Measurements from ENCODE around the gene MMD.

Gene MMD

GRCh38 chr17:55394357-55395021 lies 27.1 kb downstream of the MMD start:
- no peaks in the 10 kb centered on the region for H4K20me1 ChIP-seq (ENCODE audit: insufficient read depth, low read length)
- H3K9ac ChIP-seq (ENCODE audit: low read length), result no peak overlapping the region
- H3K36me3 ChIP-seq (ENCODE audit: insufficient read depth, low read length), result peaks cover 67% of the 10 kb centered on the region
- TF ChIP-seq, protein P1, sequence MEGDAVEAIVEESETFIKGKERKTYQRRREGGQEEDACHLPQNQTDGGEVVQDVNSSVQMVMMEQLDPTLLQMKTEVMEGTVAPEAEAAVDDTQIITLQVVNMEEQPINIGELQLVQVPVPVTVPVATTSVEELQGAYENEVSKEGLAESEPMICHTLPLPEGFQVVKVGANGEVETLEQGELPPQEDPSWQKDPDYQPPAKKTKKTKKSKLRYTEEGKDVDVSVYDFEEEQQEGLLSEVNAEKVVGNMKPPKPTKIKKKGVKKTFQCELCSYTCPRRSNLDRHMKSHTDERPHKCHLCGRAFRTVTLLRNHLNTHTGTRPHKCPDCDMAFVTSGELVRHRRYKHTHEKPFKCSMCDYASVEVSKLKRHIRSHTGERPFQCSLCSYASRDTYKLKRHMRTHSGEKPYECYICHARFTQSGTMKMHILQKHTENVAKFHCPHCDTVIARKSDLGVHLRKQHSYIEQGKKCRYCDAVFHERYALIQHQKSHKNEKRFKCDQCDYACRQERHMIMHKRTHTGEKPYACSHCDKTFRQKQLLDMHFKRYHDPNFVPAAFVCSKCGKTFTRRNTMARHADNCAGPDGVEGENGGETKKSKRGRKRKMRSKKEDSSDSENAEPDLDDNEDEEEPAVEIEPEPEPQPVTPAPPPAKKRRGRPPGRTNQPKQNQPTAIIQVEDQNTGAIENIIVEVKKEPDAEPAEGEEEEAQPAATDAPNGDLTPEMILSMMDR (IDR thresholded peaks at IDR 0.05; ENCODE audit: low read length), result no peak
- TF ChIP-seq EZH2 (IDR thresholded peaks at IDR 0.05; ENCODE audit: borderline replicate concordance, low read length), result no peak
- no peak overlapping the region for H2AFZ ChIP-seq (ENCODE audit: low read length)
- H3K9me2 ChIP-seq (ENCODE audit: low read depth, low read length), result no peaks in the 10 kb centered on the region
- no peak overlapping the region for H3K4me2 ChIP-seq (ENCODE audit: low read length)
- no peaks in the 10 kb centered on the region for H3K4me1 ChIP-seq (ENCODE audit: insufficient read depth, low read length, severe bottlenecking)
- no peaks in the 10 kb centered on the region for H3F3A ChIP-seq (ENCODE audit: insufficient read depth, low read length)
- H3K4me3 ChIP-seq (ENCODE audit: low read depth, low read length, poor library complexity, severe bottlenecking), result no peak overlapping the region
- no peaks in the 10 kb centered on the region for H3K9me3 ChIP-seq (ENCODE audit: low read length)
- H3K27ac ChIP-seq (ENCODE audit: low read depth, low read length, poor library complexity, severe bottlenecking), result no peak overlapping the region
- H3K27me3 ChIP-seq (ENCODE audit: insufficient read depth, low read length), result no peaks in the 10 kb centered on the region
- no peaks in the 10 kb centered on the region for H3K79me2 ChIP-seq (ENCODE audit: insufficient read depth, low read length)

DNA sequence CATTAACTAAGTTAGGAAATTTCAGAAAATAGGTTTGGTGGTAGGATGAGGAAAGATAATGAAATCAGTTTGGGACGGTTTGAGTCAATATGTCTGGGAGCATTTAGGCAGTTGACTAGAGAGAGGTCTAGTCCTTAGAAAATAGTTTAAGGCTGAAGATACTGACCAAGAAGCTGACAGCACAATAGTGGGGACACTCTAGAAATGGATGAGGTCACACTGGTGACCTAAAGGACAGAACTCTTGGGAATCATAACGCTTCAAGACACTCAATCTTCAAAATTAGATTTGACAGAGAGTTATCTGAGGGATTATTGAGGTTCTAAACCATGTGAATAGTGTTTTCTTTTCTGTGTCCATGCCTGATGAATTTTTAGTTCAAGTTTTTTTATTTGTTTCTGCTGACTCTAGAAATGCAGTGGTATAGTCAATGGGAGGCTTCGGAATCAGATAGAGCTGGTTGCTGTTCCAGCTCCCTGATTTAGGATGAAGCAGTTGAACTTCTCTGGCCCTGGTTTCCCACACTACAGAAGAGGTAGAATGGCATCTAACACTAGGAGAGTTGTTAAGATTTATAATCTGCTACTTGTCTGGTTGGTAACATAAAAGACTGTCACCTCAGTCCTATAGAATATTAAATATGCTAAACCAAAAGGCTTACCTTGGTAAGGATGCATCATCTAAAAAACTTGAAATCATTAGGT lies 29.7 kb downstream of the MMD start:
- Histone ChIP-seq H3K36me3 (ENCODE audit: insufficient read depth, low read length) (peaks cover 44% of the 10 kb centered on the region), H2AFZ (ENCODE audit: low read length) (no peak overlapping the region)
- TF ChIP-seq, protein P1 (IDR thresholded peaks at IDR 0.05; ENCODE audit: low read length), result no peak
- no peak for TF ChIP-seq EZH2 (IDR thresholded peaks at IDR 0.05; ENCODE audit: borderline replicate concordance, low read length)

DNA sequence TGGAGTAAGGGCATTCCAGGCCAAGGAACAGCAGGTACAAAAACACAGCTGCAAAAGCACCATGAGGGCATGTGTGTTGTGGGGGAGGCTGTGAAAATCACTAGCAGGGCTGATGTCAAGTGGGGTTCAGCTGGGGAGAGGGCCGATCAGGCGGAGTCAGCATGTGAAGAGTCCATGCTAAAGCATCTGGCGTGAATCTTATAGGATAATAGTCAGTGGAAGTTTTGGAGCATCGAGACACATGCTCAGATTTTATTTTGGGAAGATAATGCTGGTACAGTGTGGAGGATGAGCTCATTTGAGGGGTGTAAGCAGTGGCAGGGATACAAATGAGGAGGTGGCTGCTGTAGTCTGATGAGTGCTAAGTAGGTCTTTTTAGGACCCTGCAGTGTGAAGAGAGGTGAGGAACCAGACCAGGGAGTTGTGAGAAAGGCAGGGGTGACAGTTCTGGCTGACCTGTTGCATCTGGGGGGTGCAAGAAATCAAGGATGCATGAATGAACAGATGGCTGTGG lies 30.3 kb downstream of the MMD start:
- Histone ChIP-seq H3K9me3 (ENCODE audit: low read length) (no peaks in the 10 kb centered on the region), H2AFZ (ENCODE audit: low read length) (no peak overlapping the region), H3F3A (ENCODE audit: insufficient read depth, low read length) (no peaks in the 10 kb centered on the region), H4K20me1 (ENCODE audit: insufficient read depth, low read length) (no peaks in the 10 kb centered on the region), H3K4me1 (ENCODE audit: insufficient read depth, low read length, severe bottlenecking) (no peaks in the 10 kb centered on the region), H3K9me2 (ENCODE audit: low read depth, low read length) (no peaks in the 10 kb centered on the region), H3K4me2 (ENCODE audit: low read length) (no peak overlapping the region), H3K27me3 (ENCODE audit: insufficient read depth, low read length) (no peaks in the 10 kb centered on the region), H3K36me3 (ENCODE audit: insufficient read depth, low read length) (peaks cover 38% of the 10 kb centered on the region), H3K9ac (ENCODE audit: low read length) (no peak overlapping the region), H3K79me2 (ENCODE audit: insufficient read depth, low read length) (no peaks in the 10 kb centered on the region), H3K27ac (ENCODE audit: low read depth, low read length, poor library complexity, severe bottlenecking) (no peak overlapping the region), H3K4me3 (ENCODE audit: low read depth, low read length, poor library complexity, severe bottlenecking) (no peak overlapping the region)
- no peak for TF ChIP-seq EZH2 (IDR thresholded peaks at IDR 0.05; ENCODE audit: borderline replicate concordance, low read length)
- TF ChIP-seq, protein P1 (IDR thresholded peaks at IDR 0.05; ENCODE audit: low read length), result no peak

More for the DNA sequence above, 29.7 kb downstream of the MMD start:
- Histone ChIP-seq H3K4me2 (ENCODE audit: low read length) (no peak overlapping the region), H3K9me2 (ENCODE audit: low read depth, low read length) (no peaks in the 10 kb centered on the region), H3K9me3 (ENCODE audit: low read length) (no peaks in the 10 kb centered on the region), H4K20me1 (ENCODE audit: insufficient read depth, low read length) (no peaks in the 10 kb centered on the region), H3K4me3 (ENCODE audit: low read depth, low read length, poor library complexity, severe bottlenecking) (no peak overlapping the region), H3K27me3 (ENCODE audit: insufficient read depth, low read length) (no peaks in the 10 kb centered on the region), H3K27ac (ENCODE audit: low read depth, low read length, poor library complexity, severe bottlenecking) (no peak overlapping the region), H3K9ac (ENCODE audit: low read length) (no peak overlapping the region), H3F3A (ENCODE audit: insufficient read depth, low read length) (no peaks in the 10 kb centered on the region), H3K79me2 (ENCODE audit: insufficient read depth, low read length) (no peaks in the 10 kb centered on the region), H3K4me1 (ENCODE audit: insufficient read depth, low read length, severe bottlenecking) (no peaks in the 10 kb centered on the region)
